HepG2 (cell line): ENCODE data around the gene MXD3. TPM values are rescaled to one million over a fixed set of nuclear protein-coding genes. Genes with fewer than 3 reads are reported as not detected.

Experiments used
- GTF3A ChIP-seq: sonication (generic); formaldehyde crosslinking; conservative IDR thresholded peaks from 2 replicates; pipeline ENCODE4 v1.4.0; 2020; ENCODE audit warnings: mild to moderate bottlenecking, missing genetic modification reagents
- HDAC1 ChIP-seq: sonication (generic); formaldehyde crosslinking; IDR thresholded peaks from 2 replicates; pipeline ENCODE4 v1.5.1; 2020; ENCODE audit warnings: mild to moderate bottlenecking, missing genetic modification reagents
- HOXA7 ChIP-seq: sonication (generic); formaldehyde crosslinking; IDR thresholded peaks from 2 replicates; pipeline ENCODE4 v1.8.1; 2022; ENCODE audit warnings: mild to moderate bottlenecking, missing genetic modification reagents, moderate library complexity
- KDM5A ChIP-seq: fragments of 200-600 bp; sonication (generic); IDR thresholded peaks from 2 replicates; pipeline ENCODE4 v1.7.0; 2018; ENCODE audit warnings: antibody characterized with exemption, mild to moderate bottlenecking, low read length, borderline replicate concordance
- KMT2B ChIP-seq: IDR thresholded peaks from 2 replicates; pipeline ENCODE4 v1.6.1; 2016; ENCODE audit warnings: missing genetic modification reagents, missing compliant biosample characterization
- NCOR1 ChIP-seq: fragments of 200-600 bp; sonication (generic); IDR thresholded peaks from 2 replicates; pipeline ENCODE4 v1.7.0; 2017; ENCODE audit warnings: antibody characterized with exemption, low read length, borderline replicate concordance
- RAD21 ChIP-seq: fragments of 450-650 bp; formaldehyde crosslinking; IDR thresholded peaks from 2 replicates; pipeline ENCODE4 v1.5.0; 2020; ENCODE audit warnings: mild to moderate bottlenecking
- RAD51 ChIP-seq: fragments of 450-650 bp; IDR thresholded peaks from 2 replicates; pipeline ENCODE4 v1.6.1; 2016; ENCODE audit warnings: borderline replicate concordance
- SRSF4 ChIP-seq: fragments of 200-400 bp; formaldehyde crosslinking; IDR thresholded peaks from one replicate; pipeline ENCODE4 v1.6.1; 2018; ENCODE audit warnings: mild to moderate bottlenecking, low read depth, low read length, moderate library complexity; ENCODE audit not compliant: poor library complexity, severe bottlenecking
- TAF15 ChIP-seq: fragments of 200-400 bp; formaldehyde crosslinking; IDR thresholded peaks from one replicate; pipeline ENCODE4 v1.6.1; 2018; ENCODE audit warnings: mild to moderate bottlenecking, low read depth, low read length; ENCODE audit not compliant: poor library complexity, severe bottlenecking
- YEATS2 ChIP-seq: sonication (generic); formaldehyde crosslinking; IDR thresholded peaks from 2 replicates; pipeline ENCODE4 v1.4.0; 2020; ENCODE audit warnings: missing genetic modification reagents, borderline replicate concordance
- ZKSCAN8 ChIP-seq: IDR thresholded peaks from 2 replicates; pipeline ENCODE4 v1.6.1; 2016; ENCODE audit warnings: borderline replicate concordance, missing genetic modification reagents, missing compliant biosample characterization
- ZMYM3 ChIP-seq: sonication (generic); formaldehyde crosslinking; IDR thresholded peaks from 2 replicates; pipeline ENCODE4 v1.5.1; 2020; ENCODE audit warnings: mild to moderate bottlenecking, missing genetic modification reagents
- ZNF124 ChIP-seq: sonication (generic); formaldehyde crosslinking; IDR thresholded peaks from 2 replicates; pipeline ENCODE4 v1.4.0; 2020; ENCODE audit warnings: missing genetic modification reagents
- ZNF326 ChIP-seq: sonication (generic); formaldehyde crosslinking; IDR thresholded peaks from 2 replicates; pipeline ENCODE4 v1.4.0; 2020; ENCODE audit warnings: missing genetic modification reagents, borderline replicate concordance
- ZNF546 ChIP-seq: sonication (generic); formaldehyde crosslinking; conservative IDR thresholded peaks from 2 replicates; pipeline ENCODE4 v1.8.1; 2023; ENCODE audit warnings: mild to moderate bottlenecking, missing genetic modification reagents
- ZNF572 ChIP-seq: sonication (generic); formaldehyde crosslinking; IDR thresholded peaks from 2 replicates; pipeline ENCODE4 v1.5.1; 2020; ENCODE audit warnings: mild to moderate bottlenecking, missing genetic modification reagents
- ZNF737 ChIP-seq: sonication (generic); formaldehyde crosslinking; IDR thresholded peaks from 2 replicates; pipeline ENCODE4 v1.5.0; 2020; ENCODE audit warnings: missing genetic modification reagents, mild to moderate bottlenecking, borderline replicate concordance
- ZNF749 ChIP-seq: sonication (generic); formaldehyde crosslinking; IDR thresholded peaks from 2 replicates; pipeline ENCODE4 v1.8.0; 2022; ENCODE audit warnings: mild to moderate bottlenecking, missing genetic modification reagents, moderate library complexity, borderline replicate concordance
- ZSCAN22 ChIP-seq: sonication (generic); formaldehyde crosslinking; IDR thresholded peaks from 2 replicates; pipeline ENCODE4 v1.4.0; 2020; ENCODE audit warnings: mild to moderate bottlenecking, missing genetic modification reagents
- polyA plus RNA-seq, 8 experiments: library from polyadenylated mRNA; depleted of rRNA in 3 of 8; stranded (reverse) in 7 of 8; unstranded in 1 of 8; fragments of >200 nt; fragmentation: Illumina TruSeq in 4 of 8; extraction: Trizol in 4 of 8; gene quantifications; 2 replicates each; pipeline versions ENCODE4 v1.2.1 to v1.2.3, GENCODE V29; 2011 to 2016; ENCODE audit warnings: low read depth in 4 of 8, missing spikeins in 1 of 8, mixed read lengths in 1 of 8; ENCODE audit not compliant: insufficient read depth in 1 of 8
- total RNA-seq, 5 experiments: library from RNA; depleted of rRNA; stranded (reverse); fragments of >200 nt; fragmentation: Illumina TruSeq; extraction: Trizol; gene quantifications; 2 replicates each; pipeline ENCODE4 v1.2.3, GENCODE V29; 2016; ENCODE audit warnings: low read depth in 1 of 5
- TF ChIP-seq, protein P1 (sequence below): sonication (generic); formaldehyde crosslinking; IDR thresholded peaks from 2 replicates; pipeline ENCODE4 v1.4.0; 2020; ENCODE audit warnings: missing genetic modification reagents
- TF ChIP-seq, protein P2 (sequence below): sonication (generic); formaldehyde crosslinking; conservative IDR thresholded peaks from 2 replicates; pipeline ENCODE4 v1.8.1; 2023; ENCODE audit warnings: missing genetic modification reagents
- TF ChIP-seq, protein P3 (sequence below): sonication (generic); formaldehyde crosslinking; IDR thresholded peaks from 2 replicates; pipeline ENCODE4 v1.5.1; 2020; ENCODE audit warnings: missing genetic modification reagents, mild to moderate bottlenecking, borderline replicate concordance

The MXD3 gene
- total and polyA plus RNA-seq, 2 of the 13 experiments (the other 11 are each of a cell fraction or from before 2014, with no cell fraction given) = 10.5 to 12.8 TPM

DNA sequence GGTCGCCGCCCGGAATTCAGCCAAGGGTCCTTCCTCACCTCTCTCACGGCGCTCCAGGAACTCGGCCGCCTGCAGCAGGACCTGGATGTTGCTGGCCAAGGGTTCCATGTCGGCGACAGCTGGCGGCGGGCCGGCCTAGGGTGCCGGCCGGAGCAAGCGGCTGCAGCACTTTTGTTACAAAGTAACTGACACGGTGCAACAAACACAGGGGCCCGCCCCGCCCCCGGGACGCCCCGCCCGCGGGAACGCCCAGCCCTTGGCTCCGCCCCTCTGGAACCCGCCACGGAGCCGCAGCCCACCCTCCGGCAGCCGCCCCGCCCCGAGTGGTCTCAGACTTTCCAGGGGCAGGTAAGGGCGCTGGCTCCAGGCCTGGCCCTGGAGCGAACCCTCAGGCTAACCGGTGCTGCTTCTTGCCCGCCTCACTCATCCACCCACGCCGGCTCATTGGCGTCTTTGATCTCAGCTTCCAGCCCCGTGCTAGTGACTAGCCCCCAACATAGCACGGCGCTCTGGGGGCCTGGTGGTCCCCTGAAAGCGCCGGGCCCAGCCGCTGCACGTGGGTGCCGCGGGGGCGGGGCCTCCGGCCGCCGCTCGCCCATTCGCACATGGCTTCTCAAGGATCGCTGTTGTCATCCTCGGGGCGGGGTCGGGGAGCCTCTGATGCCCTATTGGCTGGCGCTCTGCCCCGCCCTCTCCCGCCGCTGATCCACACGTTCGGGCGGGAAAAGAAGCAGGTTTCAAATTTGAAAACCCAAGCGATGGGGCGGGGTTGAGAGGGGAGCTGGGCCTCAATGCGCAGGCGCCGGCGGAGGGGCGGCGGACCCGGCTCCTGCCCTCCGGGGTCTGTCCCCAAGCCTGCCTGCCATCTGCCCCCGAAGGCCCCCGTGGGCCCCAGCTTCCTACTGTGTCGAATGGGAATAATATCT is at the start of gene MXD3 (continued):
- TF ChIP-seq SRSF4 = no peak
- TF ChIP-seq KDM5A = peak; percentile 54; the same call in 1 of the 2 replicates
- no peak for TF ChIP-seq ZNF326 (CRISPR knock-in tag)
- no peak for TF ChIP-seq ZSCAN22 (CRISPR knock-in tag)
- TF ChIP-seq, protein P1, sequence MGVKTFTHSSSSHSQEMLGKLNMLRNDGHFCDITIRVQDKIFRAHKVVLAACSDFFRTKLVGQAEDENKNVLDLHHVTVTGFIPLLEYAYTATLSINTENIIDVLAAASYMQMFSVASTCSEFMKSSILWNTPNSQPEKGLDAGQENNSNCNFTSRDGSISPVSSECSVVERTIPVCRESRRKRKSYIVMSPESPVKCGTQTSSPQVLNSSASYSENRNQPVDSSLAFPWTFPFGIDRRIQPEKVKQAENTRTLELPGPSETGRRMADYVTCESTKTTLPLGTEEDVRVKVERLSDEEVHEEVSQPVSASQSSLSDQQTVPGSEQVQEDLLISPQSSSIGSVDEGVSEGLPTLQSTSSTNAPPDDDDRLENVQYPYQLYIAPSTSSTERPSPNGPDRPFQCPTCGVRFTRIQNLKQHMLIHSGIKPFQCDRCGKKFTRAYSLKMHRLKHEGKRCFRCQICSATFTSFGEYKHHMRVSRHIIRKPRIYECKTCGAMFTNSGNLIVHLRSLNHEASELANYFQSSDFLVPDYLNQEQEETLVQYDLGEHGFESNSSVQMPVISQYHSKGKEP (CRISPR knock-in tag) = no peak
- peak; percentile 70; the same call in 1 of the 2 replicates for TF ChIP-seq ZNF546 (CRISPR knock-in tag)
- TF ChIP-seq TAF15 = peak; percentile 62
- TF ChIP-seq GTF3A (CRISPR knock-in tag) = peak; percentile 70; the same call in 1 of the 2 replicates
- TF ChIP-seq KMT2B (CRISPR knock-in tag) = no peak; the same call in 1 of the 2 replicates
- peak; percentile 66; the same call in 1 of the 2 replicates for TF ChIP-seq NCOR1
- no peak for TF ChIP-seq ZNF124 (CRISPR knock-in tag)
- no peak for TF ChIP-seq RAD21 (CRISPR knock-in tag)
- TF ChIP-seq ZMYM3 = no peak
- no peak for TF ChIP-seq ZKSCAN8 (CRISPR knock-in tag)
- TF ChIP-seq HDAC1 (CRISPR knock-in tag) = peak; percentile 95
- no peak; the same call in 1 of the 2 replicates for TF ChIP-seq ZNF749 (CRISPR knock-in tag)
- TF ChIP-seq, protein P2, sequence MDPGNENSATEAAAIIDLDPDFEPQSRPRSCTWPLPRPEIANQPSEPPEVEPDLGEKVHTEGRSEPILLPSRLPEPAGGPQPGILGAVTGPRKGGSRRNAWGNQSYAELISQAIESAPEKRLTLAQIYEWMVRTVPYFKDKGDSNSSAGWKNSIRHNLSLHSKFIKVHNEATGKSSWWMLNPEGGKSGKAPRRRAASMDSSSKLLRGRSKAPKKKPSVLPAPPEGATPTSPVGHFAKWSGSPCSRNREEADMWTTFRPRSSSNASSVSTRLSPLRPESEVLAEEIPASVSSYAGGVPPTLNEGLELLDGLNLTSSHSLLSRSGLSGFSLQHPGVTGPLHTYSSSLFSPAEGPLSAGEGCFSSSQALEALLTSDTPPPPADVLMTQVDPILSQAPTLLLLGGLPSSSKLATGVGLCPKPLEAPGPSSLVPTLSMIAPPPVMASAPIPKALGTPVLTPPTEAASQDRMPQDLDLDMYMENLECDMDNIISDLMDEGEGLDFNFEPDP (CRISPR knock-in tag) = no peak
- TF ChIP-seq HOXA7 (CRISPR knock-in tag) = no peak
- TF ChIP-seq YEATS2 = no peak
- TF ChIP-seq, protein P3, sequence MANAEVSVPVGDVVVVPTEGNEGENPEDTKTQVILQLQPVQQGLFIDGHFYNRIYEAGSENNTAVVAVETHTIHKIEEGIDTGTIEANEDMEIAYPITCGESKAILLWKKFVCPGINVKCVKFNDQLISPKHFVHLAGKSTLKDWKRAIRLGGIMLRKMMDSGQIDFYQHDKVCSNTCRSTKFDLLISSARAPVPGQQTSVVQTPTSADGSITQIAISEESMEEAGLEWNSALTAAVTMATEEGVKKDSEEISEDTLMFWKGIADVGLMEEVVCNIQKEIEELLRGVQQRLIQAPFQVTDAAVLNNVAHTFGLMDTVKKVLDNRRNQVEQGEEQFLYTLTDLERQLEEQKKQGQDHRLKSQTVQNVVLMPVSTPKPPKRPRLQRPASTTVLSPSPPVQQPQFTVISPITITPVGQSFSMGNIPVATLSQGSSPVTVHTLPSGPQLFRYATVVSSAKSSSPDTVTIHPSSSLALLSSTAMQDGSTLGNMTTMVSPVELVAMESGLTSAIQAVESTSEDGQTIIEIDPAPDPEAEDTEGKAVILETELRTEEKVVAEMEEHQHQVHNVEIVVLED = peak; percentile 75
- no peak for TF ChIP-seq ZNF737 (CRISPR knock-in tag)
- no peak for TF ChIP-seq RAD51
- no peak for TF ChIP-seq ZNF572 (CRISPR knock-in tag)
